ENCODE measurements around the gene SLC34A1.

Gene SLC34A1

GRCh38 chr5:177432143-177432838, 48.1 kb downstream of the SLC34A1 start:
- ATAC-seq (peak; percentile 4), DNase-seq (peak; percentile 72)

GRCh38 chr5:177432839-177433657, 48.8 kb downstream of the SLC34A1 start:
- ATAC-seq (no peak), DNase-seq (no peak)

- ATAC-seq, result no peak
- no peak for DNase-seq
Measured at GRCh38 chr5:177433658-177434217, 49.5 kb downstream of the SLC34A1 start.

- DNase-seq (peak; percentile 66), ATAC-seq (peak; percentile 65)
Measured at GRCh38 chr5:177434437-177434836, 50.2 kb downstream of the SLC34A1 start.

GRCh38 chr5:177434942-177435738, 50.9 kb downstream of the SLC34A1 start:
- ATAC-seq, result no peak
- no peak for DNase-seq

GRCh38 chr5:177435847-177436536, 51.8 kb downstream of the SLC34A1 start:
- no peak for DNase-seq
- no peak for ATAC-seq

- no peak for ATAC-seq
- no peak for DNase-seq
Measured at GRCh38 chr5:177437623-177438022, 53.4 kb downstream of the SLC34A1 start.

- DNase-seq (no peak), ATAC-seq (no peak)
Measured at GRCh38 chr5:177438468-177438867, 54.2 kb downstream of the SLC34A1 start.

- ATAC-seq (no peak), DNase-seq (no peak)
Measured at GRCh38 chr5:177439518-177440053, 55.4 kb downstream of the SLC34A1 start.

GRCh38 chr5:177440211-177440989, 56.2 kb downstream of the SLC34A1 start:
- DNase-seq (peak; percentile 63), ATAC-seq (peak; percentile 74)

- no peak for DNase-seq
- no peak for ATAC-seq
Measured at GRCh38 chr5:177440990-177441780, 57.0 kb downstream of the SLC34A1 start.

GRCh38 chr5:177442066-177442826, 58.0 kb downstream of the SLC34A1 start:
- no peak for DNase-seq
- no peak for ATAC-seq

- DNase-seq (no peak), ATAC-seq (no peak)
Measured at GRCh38 chr5:177443144-177443983, 59.1 kb downstream of the SLC34A1 start.

GRCh38 chr5:177444106-177445051, 60.1 kb downstream of the SLC34A1 start:
- no peak for ATAC-seq
- no peak for DNase-seq

GRCh38 chr5:177445052-177445916, 61.0 kb downstream of the SLC34A1 start:
- DNase-seq (peak; percentile 8), ATAC-seq (no peak)

GRCh38 chr5:177445917-177446199, 61.6 kb downstream of the SLC34A1 start:
- DNase-seq (no peak), ATAC-seq (no peak)

All from stimulated activated naive CD8-positive, alpha-beta T cell treated with anti-CD3 and anti-CD28 coated beads, Interleukin-15, Interleukin-2, amounts not matched to agents 100 U/mL and 50 U/mL, for 24 hours (primary cell).